DLD1 (cell line): ENCODE results near the gene P2RX6.
"Not testable (repeated sequence)": the region's sequence is repeated elsewhere in the genome, so short reads cannot be mapped to it uniquely, and the experiment has no call there.

Experiments used
- in situ Hi-C: cut with HindIII; loops from 2 replicates; pipeline ENCODE4 v1.10.0; 2017; ENCODE audit warnings: low sequenced_read_pairs

The P2RX6 gene

GRCh38 chr22:21030621-21031544, 15.9 kb downstream of the P2RX6 start:
- in situ Hi-C loops: no loop called here

GRCh38 chr22:21031545-21032036, 16.6 kb downstream of the P2RX6 start:
- in situ Hi-C loops: no loop called here

GRCh38 chr22:21032037-21032867, 17.3 kb downstream of the P2RX6 start, which contains the start of gene SLC7A4:
SLC7A4 (minus strand) TSS chr22:21032561; CDS start chr22:21031812, 749 bp downstream.
- in situ Hi-C loops: no loop called here

- in situ Hi-C loops: no loop called here
Measured at GRCh38 chr22:21032868-21033688, 18.1 kb downstream of the P2RX6 start.

DNA sequence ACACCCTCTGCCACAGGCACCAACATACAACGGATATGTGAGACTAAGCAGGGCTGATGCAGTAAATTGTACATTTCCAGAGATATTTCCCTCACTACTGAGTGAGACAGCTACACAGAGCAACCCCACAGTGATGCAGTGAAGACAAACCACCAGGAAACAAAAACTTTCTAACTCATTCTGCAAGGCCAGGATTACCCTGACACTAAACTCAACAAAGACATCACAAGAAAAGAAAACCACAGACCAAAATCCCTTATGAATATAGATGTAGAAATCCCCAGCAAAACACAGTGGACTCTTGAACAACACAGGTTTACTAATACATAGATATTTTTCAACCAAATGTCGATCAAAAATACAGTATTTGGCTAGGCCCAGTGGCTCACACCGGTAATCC, 18.9 kb downstream of the P2RX6 start:
- in situ Hi-C loops: no loop called here

DNA sequence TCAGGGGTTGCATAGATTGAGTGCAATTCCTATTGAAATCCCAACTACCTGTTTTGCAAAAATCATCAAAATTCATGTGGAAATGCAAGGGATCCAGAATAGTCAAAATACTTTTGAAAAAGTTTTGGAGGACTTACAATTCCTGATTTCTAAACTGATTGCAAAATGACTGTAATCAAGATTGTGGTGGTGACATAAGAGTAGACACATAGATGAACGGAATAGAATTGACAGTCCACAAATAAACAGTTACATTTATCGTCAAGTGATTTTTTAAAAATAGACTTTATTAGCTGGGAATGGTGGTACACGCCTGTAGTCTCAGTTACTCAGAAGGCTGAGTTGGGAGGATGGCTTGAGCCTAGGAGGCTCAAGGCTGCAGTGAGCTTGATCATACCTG, 20.0 kb downstream of the P2RX6 start:
- in situ Hi-C loops: no loop called here

DNA sequence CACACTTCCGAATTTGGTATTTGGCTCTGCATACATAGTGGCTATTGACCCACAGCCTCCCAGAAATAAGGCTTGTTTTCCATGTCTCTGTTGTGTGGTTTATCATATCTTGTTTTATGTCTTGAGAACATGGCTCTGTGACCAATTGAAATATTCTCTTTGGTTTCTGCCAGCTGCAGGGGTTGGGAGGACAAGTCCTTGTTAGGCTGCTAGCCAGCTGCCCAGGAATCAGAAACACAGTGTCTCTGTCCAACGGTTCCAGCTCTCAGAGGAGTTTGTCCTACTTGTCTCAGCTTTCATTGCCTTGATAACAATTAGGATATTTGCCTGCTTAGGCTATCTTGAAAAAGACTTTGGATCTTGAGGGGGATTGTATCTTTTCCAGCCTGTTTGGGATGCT, 23.4 kb downstream of the P2RX6 start:
- in situ Hi-C loops: no loop called here

GRCh38 chr22:21039158-21039557, 24.2 kb downstream of the P2RX6 start:
- in situ Hi-C loops: not testable (repeated sequence)

- in situ Hi-C loops: no loop called here
Measured at GRCh38 chr22:21041937-21042336, 27.0 kb downstream of the P2RX6 start.

DNA sequence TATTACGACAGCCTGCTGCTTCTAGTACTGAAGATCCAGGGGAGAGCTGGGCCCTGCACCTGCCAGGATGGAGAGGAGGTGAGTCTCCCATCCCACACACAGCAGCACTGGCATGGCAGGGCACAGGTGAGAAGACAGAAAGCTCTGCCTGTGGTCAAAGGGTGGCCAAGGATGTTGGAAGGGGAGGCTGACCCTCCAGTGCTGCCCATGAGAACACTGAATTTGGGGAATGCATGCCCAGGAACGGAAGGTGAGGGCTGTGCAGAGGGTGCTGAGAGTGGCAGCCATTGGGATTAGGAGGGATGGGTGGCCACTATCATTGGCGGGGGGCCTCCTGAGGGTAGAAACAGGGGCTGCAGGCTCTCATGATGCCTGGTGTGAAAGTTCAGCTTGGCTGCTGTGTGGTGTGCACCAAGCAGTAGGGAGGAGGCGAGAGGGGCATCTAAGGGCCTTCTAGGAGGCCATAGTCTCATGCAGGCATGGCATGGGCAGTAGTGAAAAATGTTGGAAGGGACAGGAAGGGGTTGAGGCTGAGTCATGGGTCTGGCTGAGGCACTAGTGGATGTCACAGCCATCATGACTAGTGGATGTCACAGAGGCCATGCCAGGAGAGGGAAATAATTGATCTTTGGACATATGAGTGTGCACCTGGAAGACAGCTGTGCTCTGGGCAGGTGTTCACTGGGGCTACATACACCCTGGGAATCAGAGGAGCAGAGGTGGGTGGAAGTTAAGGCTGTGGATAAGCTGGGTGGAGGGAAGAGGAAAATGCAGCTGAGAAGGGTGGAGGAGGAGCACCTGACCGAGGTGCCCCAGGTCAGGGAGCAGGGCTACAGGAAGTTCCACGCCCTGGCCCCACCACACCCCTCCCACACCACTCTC, 28.3 kb downstream of the P2RX6 start:
- in situ Hi-C loops: no loop called here

DNA sequence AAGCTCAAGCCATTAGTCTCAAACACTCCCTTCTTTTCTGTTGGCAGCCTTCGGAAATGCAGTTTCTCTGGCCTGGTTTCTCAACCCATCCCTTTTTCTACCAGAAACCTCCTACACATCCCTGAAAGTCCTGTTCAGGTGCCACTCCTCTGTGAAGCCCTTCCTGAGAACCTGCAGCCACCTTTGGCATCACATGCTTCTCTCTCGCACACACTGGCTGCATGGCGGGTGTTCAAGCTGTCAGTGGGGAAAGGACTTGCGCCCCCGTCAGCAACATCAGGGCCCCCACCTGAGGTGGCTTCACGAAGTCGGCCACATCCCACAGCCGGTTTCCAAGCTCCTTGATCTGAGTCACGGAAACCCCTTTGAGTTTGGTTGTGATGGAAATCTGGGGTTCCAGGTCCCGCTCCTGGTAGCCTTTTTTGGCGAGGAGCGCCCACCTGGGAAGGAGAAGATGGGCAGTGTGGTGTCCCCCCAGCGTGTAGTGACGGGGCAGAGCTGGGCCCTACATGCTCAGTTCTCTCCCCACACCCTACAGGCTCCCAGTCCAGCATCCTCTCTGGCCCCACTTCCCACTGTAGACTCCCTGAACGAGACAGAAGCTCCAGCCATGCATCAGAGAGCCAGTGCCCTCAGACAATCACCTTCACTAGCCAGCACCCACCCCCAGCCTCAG, 29.0 kb downstream of the P2RX6 start:
- in situ Hi-C loops: no loop called here

DNA sequence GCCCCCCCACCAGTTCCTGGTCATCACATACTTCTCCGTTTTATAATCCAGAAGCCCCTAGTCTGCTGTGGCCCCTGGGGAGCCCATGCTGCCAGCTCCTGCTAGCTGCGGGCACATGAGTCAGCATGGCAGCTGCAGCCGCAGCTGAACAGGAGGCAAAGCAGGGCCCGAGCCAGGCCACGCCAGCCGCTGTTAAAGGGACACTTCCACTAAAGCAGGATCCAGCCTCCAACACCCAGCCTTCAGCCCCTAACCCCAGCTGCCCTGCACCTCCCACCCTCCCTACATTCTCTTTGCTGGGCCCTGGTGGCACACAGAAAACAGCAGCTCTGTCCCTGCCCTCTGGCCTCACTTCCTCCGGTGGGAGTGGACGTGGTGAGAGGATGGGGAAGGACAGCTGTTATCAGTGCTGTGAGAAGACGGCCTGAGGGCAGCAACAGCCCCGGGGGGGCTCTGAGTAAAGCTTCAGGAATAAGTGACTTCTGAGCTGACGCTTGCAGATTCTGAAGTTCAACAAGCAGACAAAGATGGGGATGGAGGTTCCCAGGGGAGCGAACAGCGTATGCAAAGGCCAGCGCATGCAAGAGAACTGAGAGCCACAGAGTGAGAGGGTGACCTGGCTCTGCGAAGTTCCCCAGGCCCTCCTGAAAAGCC, 30.1 kb downstream of the P2RX6 start:
- in situ Hi-C loops: no loop called here

DNA sequence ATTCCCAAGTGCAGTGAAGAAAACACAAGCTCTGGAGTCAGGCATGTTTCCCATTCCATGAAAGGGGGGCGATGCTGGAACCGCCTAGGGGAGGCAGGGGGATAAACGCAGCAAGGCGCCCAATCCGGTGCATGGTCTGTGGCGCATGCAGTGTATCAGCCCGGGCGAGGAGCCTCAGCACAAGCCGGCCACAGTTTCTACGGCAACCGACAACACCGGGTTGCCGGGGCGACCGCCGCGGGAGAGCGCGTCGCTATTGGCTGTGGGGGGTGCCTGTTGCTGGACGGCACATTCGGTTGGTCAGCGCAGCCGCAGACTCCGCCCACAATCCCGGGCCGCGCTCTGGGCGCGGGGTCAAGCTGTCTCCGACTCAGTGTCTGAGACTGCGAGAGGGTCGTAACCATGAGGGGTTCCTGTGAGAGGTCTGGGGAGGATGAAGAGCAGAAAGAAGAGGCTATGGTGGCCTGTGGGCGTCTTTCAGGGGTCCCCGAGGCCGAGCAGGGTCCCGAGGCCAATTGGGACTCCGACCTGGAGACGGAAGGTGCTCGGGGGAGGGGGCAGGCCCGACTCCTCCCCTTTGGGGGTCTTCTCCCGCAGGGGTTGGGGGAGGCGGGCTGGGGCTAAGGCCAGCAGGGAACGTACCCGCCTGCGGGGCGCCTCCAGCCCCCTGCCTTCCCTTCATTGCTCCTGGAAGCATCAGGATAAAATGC, 30.8 kb downstream of the P2RX6 start, which contains the start of gene LRRC74B:
LRRC74B (plus strand) TSS at position 362 of the 710 bp plus-strand sequence; CDS start at position 403, 41 bp downstream.
- in situ Hi-C loops: no loop called here

DNA sequence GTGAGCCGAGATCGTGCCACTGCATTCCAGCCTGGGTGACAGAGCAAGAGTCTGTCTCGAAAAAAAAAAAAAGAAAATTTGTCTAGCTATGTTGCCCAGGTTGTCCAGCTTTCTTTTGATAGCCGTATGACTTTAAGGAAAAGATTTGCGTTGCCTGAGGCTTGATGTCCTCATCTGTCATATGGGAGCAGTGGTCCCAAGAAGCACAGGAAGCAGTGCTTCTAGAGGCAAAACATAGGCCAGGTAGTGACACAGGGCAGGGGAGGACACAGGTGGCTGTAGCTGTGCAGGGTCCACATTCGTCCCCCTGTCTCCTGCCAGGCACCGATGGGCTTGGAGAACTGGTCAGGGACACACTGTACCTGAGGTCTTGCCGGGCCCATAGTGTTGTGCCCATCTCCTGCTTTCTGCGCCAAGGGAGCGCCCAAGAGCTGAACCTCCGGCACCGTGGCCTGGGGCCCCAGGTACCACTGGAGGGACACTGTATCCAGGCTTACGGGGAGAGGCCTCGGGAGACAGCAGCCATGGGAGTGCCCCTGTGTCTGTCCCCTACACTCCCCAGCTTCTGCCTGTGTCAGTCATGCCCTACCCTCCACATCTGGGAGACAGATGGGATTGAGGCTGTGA, 32.2 kb downstream of the P2RX6 start:
- in situ Hi-C loops: no loop called here

GRCh38 chr22:21047730-21048129, 32.8 kb downstream of the P2RX6 start:
- in situ Hi-C loops: no loop called here

DNA sequence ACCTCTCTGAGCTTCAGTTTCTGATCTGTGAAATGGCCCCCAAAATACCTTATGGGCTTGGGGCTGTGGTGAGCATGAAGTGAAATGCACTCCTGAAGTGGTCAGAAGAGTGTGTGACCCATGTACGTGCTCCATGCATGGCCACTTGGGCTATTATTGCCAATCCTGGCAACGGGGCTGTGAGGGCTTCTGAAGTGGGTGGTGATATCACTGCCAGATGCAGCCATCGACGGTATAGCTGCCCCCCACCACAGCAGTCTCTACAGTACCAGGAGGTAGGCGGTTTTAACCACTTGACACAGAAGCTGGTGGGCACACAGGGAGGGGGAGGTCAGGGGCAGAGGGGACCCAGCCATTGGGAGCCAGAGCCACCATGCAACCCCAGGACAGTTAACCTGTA, 33.5 kb downstream of the P2RX6 start:
- in situ Hi-C loops: not testable (repeated sequence)

DNA sequence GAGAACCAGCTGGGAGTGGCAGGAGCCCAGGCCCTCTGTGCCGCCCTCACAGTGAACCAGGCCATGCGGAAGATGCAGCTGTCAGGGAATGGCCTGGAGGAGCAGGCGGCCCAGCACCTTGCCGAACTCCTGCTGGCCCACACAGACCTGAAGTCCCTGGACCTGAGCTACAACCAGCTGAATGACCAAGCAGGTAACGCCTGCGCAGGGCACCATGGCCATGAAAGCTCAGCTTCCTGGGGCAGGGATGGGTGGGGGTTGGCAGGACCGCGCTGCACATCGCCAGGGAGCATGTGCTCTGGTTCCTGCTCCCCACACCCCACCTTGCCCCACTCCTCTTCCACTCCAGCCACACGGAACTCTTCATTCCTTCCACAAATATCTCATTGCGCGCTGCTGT, 34.0 kb downstream of the P2RX6 start:
- in situ Hi-C loops: not testable (repeated sequence)
